Endothelial cell of umbilical vein (primary cell): ENCODE results near the gene CABP2. TPM values are rescaled to one million over a fixed set of nuclear protein-coding genes. Genes with fewer than 3 reads are reported as not detected.
A peak's percentile ranks its signal among the peaks of the same experiment; 100 is the strongest.

ENCODE experiments used
- BruUV-seq: library from RNA; stranded (reverse); fragments of 400-500 nt; replicated peaks from 2 replicates; lab custom pipeline; 2021; lab: Mats Ljungman, UMichigan
- CTCF ChIA-PET: fragments of 300-600, 350-600 bp; sonication (Branson Sonifier 250); formaldehyde crosslinking; loops from one replicate; lab custom pipeline; 2021; ENCODE audit warnings: antibody characterized with exemption, inconsistent platforms; lab: Charles Lee
- POLR2A ChIA-PET: fragments of 300-600, 350-600 bp; sonication (Branson Sonifier 250); formaldehyde crosslinking; loops from one replicate; lab custom pipeline; 2021; ENCODE audit warnings: antibody characterized with exemption, inconsistent platforms; lab: Charles Lee
- DNase-seq: peaks from one replicate; pipeline ENCODE4 v3.0.0-alpha.2; 2011; ENCODE audit warnings: low read depth, low spot score
- FAIRE-seq: peaks from 2 replicates; lab custom pipeline; 2011; peaks lifted over from hg19 to GRCh38; lab: Jason Lieb, UNC
- H2AFZ ChIP-seq: 2 replicates; pipeline ENCODE4 v1.6.0; 2012; ENCODE audit warnings: low read depth, low read length, control low read depth, inconsistent platforms
- H3K27ac ChIP-seq: 2 replicates; pipeline ENCODE4 v1.5.1; 2011; ENCODE audit warnings: low read depth, mild to moderate bottlenecking, control low read depth, low read length, moderate library complexity; ENCODE audit not compliant: insufficient read depth
- H3K27me3 ChIP-seq, 2 experiments: 2 replicates each; pipeline versions ENCODE4 v1.6.0 to v1.6.1; 2011; ENCODE audit warnings: low read length in 2 of 2, mixed read lengths in 1 of 2; ENCODE audit not compliant: control insufficient read depth in 2 of 2, insufficient read depth in 2 of 2
- H3K36me3 ChIP-seq, 2 experiments: 2 replicates in 1 of 2; 3 replicates in 1 of 2; pipeline ENCODE4 v1.5.1; 2011; ENCODE audit warnings: low read length in 2 of 2, mild to moderate bottlenecking in 1 of 2, moderate library complexity in 1 of 2; ENCODE audit not compliant: control insufficient read depth in 2 of 2, insufficient read depth in 2 of 2; ENCODE audit errors: extremely low read depth in 1 of 2
- H3K4me1 ChIP-seq: 3 replicates; pipeline ENCODE4 v1.5.1; 2011; ENCODE audit warnings: mild to moderate bottlenecking, low read length; ENCODE audit not compliant: control insufficient read depth, insufficient read depth; ENCODE audit errors: extremely low read depth
- H3K4me2 ChIP-seq: 2 replicates; pipeline ENCODE4 v1.6.1; 2011; ENCODE audit warnings: low read length, control low read depth, mixed read lengths; ENCODE audit not compliant: insufficient read depth
- H3K4me3 ChIP-seq, 3 experiments: fragments of 200-600 bp in 1 of 3; sonication (generic), shearing (Covaris generic) in 1 of 3; replicated peaks in 1 of 3; 2 replicates each; pipeline ENCODE4 v1.5.1; 2011 to 2016; ENCODE audit warnings: control low read depth in 3 of 3, low read length in 3 of 3, mild to moderate bottlenecking in 2 of 3, inconsistent platforms in 1 of 3, low read depth in 1 of 3, moderate library complexity in 1 of 3; ENCODE audit not compliant: insufficient read depth in 1 of 3
- H3K79me2 ChIP-seq: 2 replicates; pipeline ENCODE4 v1.6.0; 2012; ENCODE audit warnings: low read length, inconsistent platforms; ENCODE audit not compliant: control insufficient read depth, insufficient read depth
- H3K9ac ChIP-seq: replicated peaks from 2 replicates; pipeline ENCODE3; 2011; ENCODE audit warnings: low read length, control low read depth; ENCODE audit not compliant: insufficient read depth; ENCODE audit errors: extremely low read depth
- H3K9me1 ChIP-seq: replicated peaks from 3 replicates; pipeline ENCODE4 v1.6.0; 2011; ENCODE audit warnings: mild to moderate bottlenecking, low read length; ENCODE audit not compliant: control insufficient read depth, insufficient read depth; ENCODE audit errors: extremely low read depth
- H3K9me3 ChIP-seq: replicated peaks from 2 replicates; pipeline ENCODE4 v1.5.1; 2012; ENCODE audit warnings: low read length, inconsistent platforms; ENCODE audit not compliant: control insufficient read depth, insufficient read depth
- H4K20me1 ChIP-seq: replicated peaks from 2 replicates; pipeline ENCODE3; 2011; ENCODE audit warnings: mild to moderate bottlenecking, low read length; ENCODE audit not compliant: control insufficient read depth, insufficient read depth; ENCODE audit errors: extremely low read depth
- CTCF ChIP-seq, 2 donors: IDR thresholded peaks; 1 replicate in 1 of 2; 2 replicates in 1 of 2; pipeline ENCODE4 v1.5.1; 2011; ENCODE audit warnings: low read length in 2 of 2, mild to moderate bottlenecking in 2 of 2, moderate library complexity in 2 of 2, control low read depth in 1 of 2, inconsistent platforms in 1 of 2, low read depth in 1 of 2; ENCODE audit not compliant: insufficient read depth in 1 of 2; ENCODE audit errors: extremely low read depth in 1 of 2
- EZH2 ChIP-seq: IDR thresholded peaks from 2 replicates; pipeline ENCODE4 v1.6.1; 2012; ENCODE audit warnings: borderline replicate concordance, low read depth, mild to moderate bottlenecking, moderate library complexity, low read length, inconsistent platforms; ENCODE audit not compliant: severe bottlenecking
- FOS ChIP-seq: IDR thresholded peaks from 2 replicates; pipeline ENCODE4 v1.6.1; 2011; ENCODE audit warnings: mild to moderate bottlenecking, low read length, moderate library complexity, borderline replicate concordance; ENCODE audit not compliant: insufficient read depth
- JUN ChIP-seq: IDR thresholded peaks from 2 replicates; pipeline ENCODE4 v1.6.1; 2011; ENCODE audit warnings: borderline replicate concordance, low read depth; ENCODE audit not compliant: insufficient read length, insufficient read depth
- MYC ChIP-seq: IDR thresholded peaks from one replicate; pipeline ENCODE4 v1.6.1; 2011; ENCODE audit warnings: mild to moderate bottlenecking, low read depth, low read length
- POLR2A ChIP-seq: IDR thresholded peaks from 2 replicates; pipeline ENCODE4 v1.6.1; 2012; ENCODE audit warnings: low read depth, mild to moderate bottlenecking, control low read depth, low read length
- POLR2AphosphoS5 ChIP-seq: IDR thresholded peaks from 2 replicates; pipeline ENCODE4 v1.6.1; 2012; ENCODE audit warnings: low read depth, mild to moderate bottlenecking, control low read depth, low read length, moderate library complexity; ENCODE audit not compliant: insufficient read depth
- dilution Hi-C: fragments of 300-500 bp; cut with MboI; formaldehyde crosslinking; loops from one replicate; pipeline ENCODE4 v1.15.0; 2019; ENCODE audit warnings: low sequenced_read_pairs; ENCODE audit not compliant: extremely low pct_ligation_motif_present
- intact Hi-C: fragments of 100-400 bp; cut with micrococcal nuclease; formaldehyde crosslinking; loops from one replicate; pipeline ENCODE4 v1.10.0; 2022
- polyA plus RNA-seq, 4 experiments: library from polyadenylated mRNA; depleted of rRNA in 3 of 4; stranded (reverse) in 3 of 4; unstranded in 1 of 4; fragments of >200 nt; gene quantifications; 2 replicates each; pipeline versions ENCODE4 v1.2.1 to v1.2.3, GENCODE V29; 2011 to 2012; ENCODE audit warnings: missing spikeins in 1 of 4
- total RNA-seq: library from RNA; stranded (reverse); gene quantifications from 2 replicates; pipeline ENCODE4 v1.2.3, GENCODE V29; 2021
- TF ChIP-seq, protein P1 (sequence below): IDR thresholded peaks from 2 replicates; pipeline ENCODE4 v1.6.1; 2011; ENCODE audit not compliant: insufficient read depth, insufficient read length

The CABP2 gene
- total and polyA plus RNA-seq, 2 donors (not counting 3 experiments of a cell fraction or from before 2014, with no cell fraction given) = not detected

DNA sequence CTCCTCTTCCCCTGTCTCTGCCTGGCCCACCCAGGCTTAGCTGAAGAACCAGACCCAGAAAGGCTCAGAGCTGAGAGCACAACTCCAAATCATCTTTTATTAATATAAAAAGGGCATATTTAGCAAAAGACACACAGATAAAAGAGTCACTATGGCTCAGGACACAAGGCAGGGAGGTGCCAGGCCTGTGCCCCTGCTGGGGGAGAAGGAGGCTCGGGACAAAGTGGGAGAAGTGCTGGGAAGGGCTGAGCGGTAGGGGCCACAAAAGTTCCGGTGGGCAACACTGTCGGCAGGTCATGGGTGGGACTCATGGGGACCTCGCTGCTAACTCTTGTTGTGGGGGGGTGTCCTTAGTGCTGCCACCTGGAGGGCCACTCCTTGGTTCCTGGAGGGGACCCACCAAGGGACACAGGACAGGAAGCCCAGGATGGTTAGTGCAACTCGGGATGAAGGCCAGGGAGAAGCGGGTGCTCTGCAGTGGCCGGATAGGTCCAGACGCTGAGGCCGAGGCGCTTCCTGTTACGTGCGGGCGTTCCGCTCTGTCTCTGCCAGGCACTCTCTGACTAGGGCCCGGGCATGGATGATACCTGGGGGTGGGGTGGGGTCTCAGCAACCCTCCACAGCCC lies 16.7 kb downstream of the CABP2 start:
- Histone ChIP-seq H3K4me2 (peak overlapping the region; percentile 58), H3K36me3 (peaks cover 0 to 4% of the 10 kb centered on the region in 2 experiments), H3K27me3 (no peaks in the 10 kb centered on the region), H3K9me1 (no peaks in the 10 kb centered on the region), H3K4me3 (no peak overlapping the region), H3K4me1 (peaks cover 36% of the 10 kb centered on the region), H3K9ac (no peak overlapping the region), H3K27ac (peak overlapping the region; percentile 29), H3K79me2 (peaks cover 11% of the 10 kb centered on the region), H4K20me1 (no peaks in the 10 kb centered on the region), H2AFZ (no peak overlapping the region), H3K9me3 (no peaks in the 10 kb centered on the region)
- intact Hi-C loops (loop anchor here (1.0 to 10.0 kb wide), 5 partner anchors 23 to 242 kb away; partner anchors contain the start of genes AIP, GRK2, PPP1CA and RPS6KB2), dilution Hi-C loops (no loop called here)
- FAIRE-seq (no peak), DNase-seq (no peak)
- ChIA-PET POLR2A (no interaction called here), CTCF (interaction anchor here (0.7 to 2.3 kb wide), 4 partner anchors 55 to 155 kb away, joined by 3 to 20 read pairs (median 6); partner anchors contain the start of gene PPP1CA)
- TF ChIP-seq CTCF (IDR thresholded peaks at IDR 0.05; ENCODE audit: extremely low read depth in 1 of 2, insufficient read depth in 1 of 2, low read depth in 1 of 2, low read length in 2 of 2) (no peak), POLR2A (no peak), MYC (no peak), POLR2AphosphoS5 (no peak), EZH2 (no peak), FOS (no peak), JUN (no peak)
- TF ChIP-seq, protein P1, sequence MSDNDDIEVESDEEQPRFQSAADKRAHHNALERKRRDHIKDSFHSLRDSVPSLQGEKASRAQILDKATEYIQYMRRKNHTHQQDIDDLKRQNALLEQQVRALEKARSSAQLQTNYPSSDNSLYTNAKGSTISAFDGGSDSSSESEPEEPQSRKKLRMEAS = no peak
- BruUV-seq = no TSS peak
